ENCODE measurements around the gene RAB44.

The RAB44 gene

DNA sequence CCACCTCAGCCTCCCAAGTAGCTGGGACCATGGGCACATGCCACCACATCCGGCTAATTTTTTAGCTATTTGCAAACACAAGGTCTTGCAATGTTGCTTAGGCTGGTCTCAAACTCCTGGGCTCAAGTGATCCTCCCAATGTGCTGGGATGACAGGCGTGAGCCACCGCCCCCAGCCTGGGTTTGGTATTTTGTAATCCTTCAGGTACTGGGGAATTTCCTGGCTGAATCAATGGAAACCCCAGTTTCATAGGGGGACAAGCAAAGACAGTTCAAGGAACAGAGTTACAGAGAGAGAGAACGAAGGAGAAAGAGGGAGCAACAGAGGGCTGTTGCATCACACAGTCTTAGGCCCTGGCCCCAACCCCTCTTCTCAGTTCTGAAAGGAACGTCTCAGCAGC is 35.7 kb downstream of the RAB44 start:
- Mint-ChIP-seq H3K27me3 (no peaks in the 10 kb centered on the region), H3K4me3 (no peak overlapping the region), H3K4me1 (peaks cover 23% of the 10 kb centered on the region), H3K27ac (no peak overlapping the region), H3K9me3 (no peaks in the 10 kb centered on the region), H3K36me3 (no peaks in the 10 kb centered on the region)
- ATAC-seq (ENCODE audit: low read depth) (no peak), DNase-seq (ENCODE audit: low spot score in 2 of 2) (no peak)

DNA sequence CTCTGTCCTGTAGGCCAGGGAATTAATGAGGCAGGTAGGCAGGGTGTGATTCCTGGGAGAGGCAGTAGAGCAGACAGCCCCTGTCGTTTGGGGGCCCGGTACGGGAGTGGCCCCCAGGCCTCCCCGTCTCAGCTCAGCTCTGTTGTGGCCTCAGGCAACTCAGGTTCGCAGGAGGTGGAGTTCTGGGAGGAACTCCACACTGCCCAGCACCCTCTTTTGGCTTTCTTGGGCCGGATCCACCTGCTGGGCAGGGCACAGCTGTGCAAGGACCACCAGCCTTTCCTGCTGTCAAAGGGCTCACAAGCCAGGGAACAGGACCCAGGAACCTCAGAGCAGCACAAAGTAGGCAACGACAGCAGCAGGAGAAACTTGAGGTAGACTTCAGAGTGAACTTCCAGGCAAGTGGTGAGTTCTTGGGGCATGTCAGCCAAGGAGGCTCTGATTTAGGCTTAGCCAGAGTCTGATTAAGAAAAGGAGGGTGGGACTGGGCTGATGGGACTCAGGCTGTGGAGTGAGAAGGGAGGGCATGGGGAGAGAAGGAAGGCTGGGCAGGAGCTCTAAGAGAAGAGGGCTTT is 36.9 kb downstream of the RAB44 start:
- no peak for ATAC-seq (ENCODE audit: low read depth)
- Mint-ChIP-seq H3K27me3 (no peaks in the 10 kb centered on the region), H3K9me3 (no peaks in the 10 kb centered on the region), H3K36me3 (no peaks in the 10 kb centered on the region), H3K4me1 (peaks cover 29% of the 10 kb centered on the region), H3K27ac (peak overlapping the region; percentile 42), H3K4me3 (peak overlapping the region; percentile 72)
- no peak for DNase-seq (ENCODE audit: low spot score in 2 of 2)

DNA sequence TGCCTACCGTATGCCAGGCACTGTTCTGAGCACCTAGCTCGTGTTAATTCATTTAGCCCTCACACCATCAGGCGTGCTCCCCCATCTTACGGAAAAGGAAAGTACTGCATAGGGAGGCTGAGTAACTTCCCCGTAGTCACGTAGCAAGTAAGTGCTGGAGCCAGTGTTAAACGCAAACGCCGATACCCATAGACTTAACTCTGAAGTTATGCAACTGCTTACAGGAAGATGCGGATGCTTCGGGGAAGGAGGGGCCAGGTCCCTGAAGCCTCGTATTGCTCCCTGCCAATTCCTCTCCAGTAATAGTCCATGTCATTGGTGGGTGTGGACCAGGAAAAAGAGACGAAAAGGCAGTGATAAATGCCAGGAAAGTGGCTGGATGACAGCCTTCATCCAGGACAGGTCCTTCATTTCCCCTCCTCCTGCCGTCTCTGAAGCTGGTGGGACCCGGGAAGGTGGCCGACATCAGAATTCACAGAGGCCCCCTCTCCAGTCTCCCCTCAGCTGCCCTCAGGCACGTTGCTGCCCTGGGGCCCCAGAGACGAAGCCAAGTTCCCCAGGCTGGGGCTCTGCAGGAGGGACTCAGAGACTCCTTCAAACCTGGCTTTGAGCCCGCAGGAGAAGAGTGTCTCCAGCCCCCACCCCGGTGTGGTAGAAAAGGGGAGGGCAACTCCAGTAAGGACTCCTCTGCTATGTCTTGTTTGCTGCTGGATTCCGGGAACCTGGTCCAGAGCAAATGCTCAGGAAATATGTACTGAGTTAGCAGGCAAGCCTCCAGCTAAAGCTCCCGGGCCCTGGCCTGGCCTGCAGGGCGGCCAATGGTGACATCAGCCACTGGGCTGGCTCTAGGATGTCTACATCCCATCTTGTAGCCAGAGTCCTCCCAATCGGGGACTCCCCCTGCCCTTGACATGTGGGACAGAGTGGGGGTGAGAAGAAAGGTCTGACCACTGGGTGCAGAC is 37.8 kb downstream of the RAB44 start:
- Mint-ChIP-seq H3K4me3 (peak overlapping the region; percentile 72), H3K9me3 (no peaks in the 10 kb centered on the region), H3K27me3 (no peaks in the 10 kb centered on the region), H3K36me3 (peaks cover 4% of the 10 kb centered on the region), H3K27ac (peak overlapping the region; percentile 42), H3K4me1 (peaks cover 34% of the 10 kb centered on the region)
- ATAC-seq (ENCODE audit: low read depth) (peak; percentile 97), DNase-seq (ENCODE audit: low spot score in 2 of 2) (no peak)

DNA sequence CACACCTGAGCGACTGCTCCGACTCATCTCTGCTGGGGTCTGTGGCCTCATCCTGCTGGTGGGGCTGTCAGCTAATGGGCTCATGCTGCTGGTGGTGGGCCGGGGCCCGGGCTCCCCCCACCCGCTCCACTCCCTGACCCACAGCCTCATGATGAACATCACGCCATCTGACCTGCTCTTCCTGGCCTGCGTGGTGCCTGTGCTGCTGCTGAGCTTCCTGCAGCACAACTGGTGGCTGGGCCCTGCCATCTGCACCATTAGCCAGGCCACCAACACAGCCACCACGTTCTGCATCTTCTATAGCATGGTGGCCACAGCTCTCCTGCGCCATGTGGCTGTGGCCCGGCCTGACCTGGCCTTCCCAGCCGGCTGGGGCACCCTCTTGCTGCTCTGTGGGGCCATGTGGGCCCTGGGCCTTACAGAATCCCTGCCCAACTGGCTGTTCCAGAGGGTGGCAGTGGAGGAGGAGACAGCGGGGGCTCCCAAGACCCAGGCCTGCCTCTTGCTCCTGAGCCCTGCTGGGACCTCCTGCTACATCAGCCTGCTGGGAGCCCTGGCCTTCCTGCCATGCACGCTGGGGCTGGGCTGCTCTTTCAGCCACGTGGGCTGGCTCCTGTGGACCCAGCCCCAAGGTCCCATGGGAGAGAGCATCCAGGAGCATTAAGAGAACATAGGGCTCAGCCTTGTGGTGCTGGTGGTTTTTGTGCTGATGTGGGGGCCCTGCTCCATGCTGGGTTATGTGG is 39.6 kb downstream of the RAB44 start:
- H3K27ac Mint-ChIP-seq = peak overlapping the region; percentile 24
- H3K9me3 Mint-ChIP-seq = no peaks in the 10 kb centered on the region

DNA sequence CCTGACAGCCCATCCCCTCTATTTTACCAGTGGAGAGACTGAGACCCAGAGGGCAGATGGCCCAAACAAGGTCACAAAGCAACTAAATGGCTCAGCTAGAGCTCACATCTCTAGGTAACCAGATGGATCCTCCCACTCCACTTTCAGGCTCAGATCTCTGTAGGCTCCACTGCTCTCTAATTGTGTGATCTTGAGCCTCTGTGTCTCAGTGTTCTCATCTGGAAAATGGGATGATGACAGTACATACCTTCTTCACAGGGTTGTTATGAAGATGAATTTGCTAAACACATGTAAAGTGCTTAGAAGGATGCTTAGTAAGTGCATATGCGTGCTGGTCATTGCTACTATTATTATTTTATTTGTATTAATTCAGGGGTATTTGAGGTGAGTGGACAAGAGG is 40.5 kb downstream of the RAB44 start:
- ATAC-seq (ENCODE audit: low read depth) = no peak
- peaks cover 44% of the 10 kb centered on the region for H3K4me1 Mint-ChIP-seq

More for the DNA sequence above, 39.6 kb downstream of the RAB44 start:
- peaks cover 8% of the 10 kb centered on the region for H3K36me3 Mint-ChIP-seq
- H3K27me3 Mint-ChIP-seq = no peaks in the 10 kb centered on the region
- DNase-seq (ENCODE audit: low spot score in 2 of 2) (no peak), ATAC-seq (ENCODE audit: low read depth) (no peak)
- H3K4me3 Mint-ChIP-seq = no peak overlapping the region
- peaks cover 39% of the 10 kb centered on the region for H3K4me1 Mint-ChIP-seq

DNA sequence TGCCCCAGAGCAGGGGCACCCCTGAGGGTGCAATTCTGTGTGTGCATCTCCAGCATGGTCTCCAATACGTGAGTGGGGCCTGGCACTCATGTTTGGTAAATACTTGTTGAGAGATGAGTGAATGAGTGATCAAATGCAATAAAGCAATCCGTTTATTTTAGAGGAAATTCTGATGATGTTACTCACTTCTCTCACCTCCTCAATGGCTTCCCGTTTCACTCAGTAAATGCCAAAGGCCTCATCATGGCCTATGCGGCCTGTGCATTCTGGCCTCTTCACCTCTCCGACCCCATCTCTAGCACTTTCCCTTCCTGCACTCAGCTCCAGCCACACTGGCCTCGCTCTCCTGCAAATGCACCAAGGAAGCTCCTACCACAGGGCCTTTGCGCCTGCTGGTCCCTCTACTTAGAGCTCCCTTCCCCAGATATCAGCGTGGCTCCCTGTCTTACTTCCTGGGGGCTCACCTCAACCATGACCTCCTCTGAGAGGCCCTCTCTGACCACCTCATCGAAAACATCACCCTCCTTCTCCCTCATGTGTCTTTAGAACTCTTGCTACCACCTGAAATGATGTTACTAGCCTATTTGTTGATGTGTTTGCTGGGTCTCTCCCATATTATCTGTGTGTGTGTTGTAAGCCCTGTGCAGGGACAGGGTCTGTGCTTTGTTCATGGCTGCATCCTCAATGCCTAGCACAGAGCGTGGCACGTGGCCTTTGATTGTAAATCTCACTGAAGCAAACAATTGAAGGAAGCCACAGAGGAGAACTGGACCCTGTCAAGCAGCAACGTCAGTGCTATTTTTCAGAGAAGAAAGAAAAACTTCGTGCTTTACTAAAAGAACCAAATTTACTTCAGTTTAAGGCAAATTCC is 42.6 kb downstream of the RAB44 start:
- H3K36me3 Mint-ChIP-seq = peaks cover 25% of the 10 kb centered on the region
- no peaks in the 10 kb centered on the region for H3K9me3 Mint-ChIP-seq
- ATAC-seq (ENCODE audit: low read depth) (peak; percentile 67), DNase-seq (ENCODE audit: low spot score in 2 of 2) (no peak)
- no peaks in the 10 kb centered on the region for H3K27me3 Mint-ChIP-seq
- peaks cover 52% of the 10 kb centered on the region for H3K4me1 Mint-ChIP-seq
- peak overlapping the region; percentile 59 for H3K4me3 Mint-ChIP-seq
- H3K27ac Mint-ChIP-seq = peak overlapping the region; percentile 86

More for the DNA sequence above, 40.5 kb downstream of the RAB44 start:
- H3K36me3 Mint-ChIP-seq = peaks cover 12% of the 10 kb centered on the region
- H3K27ac Mint-ChIP-seq = peak overlapping the region; percentile 78
- no peaks in the 10 kb centered on the region for H3K27me3 Mint-ChIP-seq
- no peaks in the 10 kb centered on the region for H3K9me3 Mint-ChIP-seq
- DNase-seq (ENCODE audit: low spot score in 2 of 2) = no peak
- no peak overlapping the region for H3K4me3 Mint-ChIP-seq

DNA sequence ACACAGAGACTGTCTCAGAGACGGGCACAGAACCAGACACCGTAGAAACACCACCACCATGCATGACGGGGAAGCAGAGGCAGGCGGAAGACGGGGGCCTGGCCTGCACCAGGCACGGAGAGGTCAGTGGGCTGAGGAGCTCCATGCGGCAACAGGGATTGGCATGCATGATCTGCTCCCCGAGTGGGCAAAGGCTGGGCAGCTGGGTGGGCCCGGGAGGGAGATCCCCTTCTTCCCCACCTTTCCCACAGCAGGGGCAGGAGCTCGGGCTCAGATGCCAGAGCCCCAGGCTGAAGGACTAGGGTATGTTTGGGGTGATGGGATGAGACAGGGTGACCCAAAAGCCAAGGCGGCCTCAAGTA is 43.2 kb downstream of the RAB44 start:
- H3K27me3 Mint-ChIP-seq = no peaks in the 10 kb centered on the region
- ATAC-seq (ENCODE audit: low read depth) = no peak
- H3K27ac Mint-ChIP-seq = peak overlapping the region; percentile 86
- H3K9me3 Mint-ChIP-seq = no peaks in the 10 kb centered on the region
- H3K4me3 Mint-ChIP-seq = peak overlapping the region; percentile 59
- peaks cover 54% of the 10 kb centered on the region for H3K4me1 Mint-ChIP-seq
- H3K36me3 Mint-ChIP-seq = peaks cover 28% of the 10 kb centered on the region
- DNase-seq (ENCODE audit: low spot score in 2 of 2) = no peak

DNA sequence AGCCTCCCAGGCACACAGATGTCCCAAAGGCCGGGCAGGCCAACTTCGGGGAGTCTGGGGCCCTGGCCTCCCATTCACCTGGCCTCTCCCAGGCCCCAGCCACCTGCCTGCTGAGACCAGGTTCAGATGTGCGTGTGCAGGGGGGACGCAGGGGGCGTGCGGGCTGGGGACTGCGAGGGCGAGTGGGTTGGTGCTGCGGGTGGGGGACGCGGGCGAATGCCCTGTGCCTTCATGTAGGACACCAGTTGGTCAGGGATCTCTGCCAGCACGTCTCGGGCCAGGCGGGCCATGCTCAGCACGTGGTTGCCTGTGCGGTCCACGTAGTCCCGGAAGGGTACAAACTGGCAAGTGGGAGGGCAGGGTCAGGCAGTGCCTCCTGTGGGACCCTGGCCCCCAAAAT is 44.5 kb downstream of the RAB44 start:
- no peak for DNase-seq (ENCODE audit: low spot score in 2 of 2)
- H3K9me3 Mint-ChIP-seq = no peaks in the 10 kb centered on the region
- H3K36me3 Mint-ChIP-seq = peaks cover 36% of the 10 kb centered on the region
- no peak for ATAC-seq (ENCODE audit: low read depth)
- H3K4me1 Mint-ChIP-seq = peaks cover 63% of the 10 kb centered on the region
- no peak overlapping the region for H3K4me3 Mint-ChIP-seq
- H3K27ac Mint-ChIP-seq = no peak overlapping the region
- no peaks in the 10 kb centered on the region for H3K27me3 Mint-ChIP-seq

DNA sequence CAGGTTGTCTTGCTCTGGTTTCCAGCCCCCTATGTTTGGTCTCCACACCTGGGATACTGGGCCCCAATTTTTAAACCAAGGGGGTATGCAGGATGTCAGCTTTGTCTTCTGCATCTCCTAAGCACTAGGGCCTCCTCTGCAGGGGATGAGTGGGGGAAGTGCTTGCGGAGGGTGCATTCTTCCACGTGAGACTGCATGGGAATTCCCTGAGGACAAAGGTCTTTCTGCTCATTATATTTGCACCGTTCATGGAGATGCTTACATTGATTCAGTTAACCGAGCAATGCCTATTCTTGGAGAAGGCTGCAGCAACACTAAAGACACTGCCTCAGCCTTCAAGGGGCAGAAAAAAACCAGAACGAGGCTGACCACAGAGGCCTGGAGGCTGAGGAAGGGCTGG is 45.4 kb downstream of the RAB44 start:
- peak overlapping the region; percentile 91 for H3K27ac Mint-ChIP-seq
- H3K4me1 Mint-ChIP-seq = peaks cover 67% of the 10 kb centered on the region
- H3K36me3 Mint-ChIP-seq = peaks cover 38% of the 10 kb centered on the region
- no peak for DNase-seq (ENCODE audit: low spot score in 2 of 2)
- no peaks in the 10 kb centered on the region for H3K27me3 Mint-ChIP-seq
- ATAC-seq (ENCODE audit: low read depth) = no peak
- H3K9me3 Mint-ChIP-seq = no peaks in the 10 kb centered on the region
- H3K4me3 Mint-ChIP-seq = peak overlapping the region; percentile 38

DNA sequence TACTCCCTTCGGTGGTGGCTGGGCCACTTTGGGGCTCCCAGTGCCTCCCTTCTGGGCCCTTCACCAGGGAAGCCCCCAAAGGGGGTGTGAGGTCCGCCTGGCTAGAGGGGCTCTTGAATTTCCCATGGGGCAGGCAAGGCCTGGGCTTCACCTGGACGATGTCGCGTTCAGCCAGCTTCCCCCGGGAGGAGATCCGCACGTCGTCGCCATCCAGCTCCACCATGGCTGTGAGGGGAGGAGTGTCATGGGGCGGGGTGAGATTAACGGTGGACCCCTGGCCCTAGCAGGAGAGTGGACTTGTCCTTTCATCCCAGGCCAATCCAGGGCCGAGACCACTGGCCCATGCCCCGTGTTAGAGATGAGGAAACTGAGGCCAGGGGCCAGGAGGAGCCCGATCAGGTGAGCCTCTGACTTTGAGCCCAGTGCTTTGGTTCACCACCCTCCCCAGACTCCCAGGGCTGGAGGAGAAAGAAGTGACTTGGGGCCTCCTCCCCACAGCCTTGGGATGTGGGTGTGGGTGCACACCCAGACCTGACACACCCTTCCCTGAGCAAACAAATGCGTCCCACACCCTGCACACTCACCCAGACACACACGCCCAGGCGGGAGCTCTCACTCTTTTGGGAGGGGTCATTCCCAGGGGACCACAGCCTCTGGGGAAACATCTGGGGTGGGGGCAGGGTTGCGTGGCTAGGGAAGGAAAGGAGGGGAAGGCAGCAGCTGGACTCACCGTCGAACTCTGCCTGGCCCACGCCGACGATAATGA is 46.1 kb downstream of the RAB44 start:
- H3K27ac Mint-ChIP-seq = peak overlapping the region; percentile 91
- no peaks in the 10 kb centered on the region for H3K27me3 Mint-ChIP-seq
- peak overlapping the region; percentile 67 for H3K4me3 Mint-ChIP-seq
- H3K4me1 Mint-ChIP-seq = peaks cover 65% of the 10 kb centered on the region
- ATAC-seq (ENCODE audit: low read depth) (peak; percentile 32), DNase-seq (ENCODE audit: low spot score in 2 of 2) (no peak)
- H3K36me3 Mint-ChIP-seq = peaks cover 41% of the 10 kb centered on the region
- H3K9me3 Mint-ChIP-seq = no peaks in the 10 kb centered on the region

DNA sequence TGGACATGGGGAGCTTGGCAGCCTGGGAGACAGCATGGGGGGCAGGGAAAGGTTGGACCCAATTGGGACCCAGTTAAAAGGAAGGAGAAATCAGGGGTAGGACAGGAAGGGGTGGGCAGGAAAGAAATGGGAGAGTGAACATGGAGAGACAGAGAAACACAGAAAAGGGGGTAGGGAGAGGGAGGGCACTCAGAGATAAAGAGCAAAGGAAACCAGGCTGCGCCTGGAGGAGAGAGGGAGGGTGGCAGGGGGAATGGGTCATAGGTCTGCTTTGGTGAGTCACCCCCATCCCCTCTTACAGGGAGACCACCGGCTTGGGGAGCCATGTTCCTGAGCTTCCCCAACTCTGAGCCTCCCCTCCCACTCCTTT is 46.7 kb downstream of the RAB44 start:
- Mint-ChIP-seq H3K27ac (peak overlapping the region; percentile 91), H3K27me3 (no peaks in the 10 kb centered on the region), H3K36me3 (peaks cover 46% of the 10 kb centered on the region), H3K9me3 (no peaks in the 10 kb centered on the region), H3K4me3 (peak overlapping the region; percentile 67), H3K4me1 (peaks cover 61% of the 10 kb centered on the region)
- no peak for DNase-seq (ENCODE audit: low spot score in 2 of 2)
- no peak for ATAC-seq (ENCODE audit: low read depth)

DNA sequence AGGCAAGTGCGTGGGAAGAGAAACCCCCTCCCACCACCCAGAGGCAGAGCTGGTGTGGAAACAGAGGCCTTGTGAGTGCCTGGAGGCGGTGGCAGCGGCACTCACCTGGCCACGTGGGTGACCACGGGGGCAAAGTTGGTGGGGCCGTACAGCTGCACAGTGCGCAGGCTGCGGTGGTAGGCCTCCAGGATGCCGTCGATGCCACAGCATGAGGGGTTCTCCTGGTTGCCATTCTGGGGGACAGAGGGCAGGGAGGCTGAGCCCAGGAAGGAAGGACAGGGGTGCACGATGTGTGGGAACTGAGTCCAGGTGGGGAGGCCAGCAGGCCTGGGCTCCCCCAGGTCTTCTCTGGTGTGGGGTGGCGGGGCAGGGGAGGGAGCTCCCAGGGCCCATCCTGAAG is 47.7 kb downstream of the RAB44 start:
- Mint-ChIP-seq H3K27ac (peak overlapping the region; percentile 57), H3K36me3 (peaks cover 52% of the 10 kb centered on the region), H3K27me3 (no peaks in the 10 kb centered on the region), H3K4me3 (no peak overlapping the region), H3K9me3 (no peaks in the 10 kb centered on the region), H3K4me1 (peaks cover 57% of the 10 kb centered on the region)
- ATAC-seq (ENCODE audit: low read depth) (no peak), DNase-seq (ENCODE audit: low spot score in 2 of 2) (no peak)

DNA sequence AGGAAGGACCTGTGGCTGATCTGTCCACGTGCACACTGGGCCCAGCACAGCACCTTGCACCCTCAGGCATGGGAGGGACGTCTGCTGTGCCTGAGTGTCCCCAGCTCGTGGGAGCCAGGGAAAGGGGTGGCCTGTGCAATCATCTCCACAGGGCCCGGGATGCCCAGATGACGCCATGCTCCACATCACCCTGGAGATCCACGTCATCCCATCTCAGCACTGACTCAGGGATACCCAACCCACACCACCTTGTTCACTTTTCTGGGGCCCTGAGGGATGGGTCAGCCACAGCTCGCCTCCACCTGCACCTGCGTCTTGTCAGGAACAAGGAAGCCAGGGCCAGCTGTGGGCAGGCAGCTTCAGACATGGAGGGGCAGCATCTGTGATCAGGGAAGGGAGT is 48.2 kb downstream of the RAB44 start:
- ATAC-seq (ENCODE audit: low read depth) = no peak
- Mint-ChIP-seq H3K27me3 (no peaks in the 10 kb centered on the region), H3K9me3 (no peaks in the 10 kb centered on the region), H3K36me3 (peaks cover 53% of the 10 kb centered on the region), H3K4me3 (no peak overlapping the region), H3K4me1 (peaks cover 51% of the 10 kb centered on the region), H3K27ac (no peak overlapping the region)
- DNase-seq (ENCODE audit: low spot score in 2 of 2) = no peak
